HG03280 (cell line): ENCODE measurements around the gene RSRC1.
"Not testable (repeated sequence)": the region's sequence is repeated elsewhere in the genome, so short reads cannot be mapped to it uniquely, and the experiment has no call there.

Experiments used
- ATAC-seq: cut with Tn5 transposase; IDR thresholded peaks from one replicate; pipeline ENCODE4 v1.9.1; 2021; ENCODE audit warnings: mild to moderate bottlenecking, moderate library complexity; ENCODE audit not compliant: unreplicated experiment

The RSRC1 gene

DNA sequence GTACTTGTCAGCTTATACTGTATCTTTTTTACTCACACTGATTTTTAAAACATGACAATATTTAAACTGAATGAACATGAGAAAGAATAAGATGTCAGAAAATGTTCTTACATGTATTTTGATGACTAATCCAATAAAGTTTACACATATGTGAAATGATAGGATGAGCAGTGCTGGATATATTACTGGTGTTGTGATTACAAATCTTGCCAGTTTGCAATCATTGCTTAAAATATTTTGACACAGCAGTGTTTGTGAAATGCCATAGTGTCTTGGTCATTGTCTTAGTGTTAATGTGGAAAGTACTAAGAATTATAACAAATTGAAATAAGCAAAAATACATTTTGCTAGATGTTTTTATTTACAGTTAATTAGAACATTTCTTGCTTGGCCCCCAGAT lies 342.4 kb downstream of the RSRC1 start:
- no peak for ATAC-seq

DNA sequence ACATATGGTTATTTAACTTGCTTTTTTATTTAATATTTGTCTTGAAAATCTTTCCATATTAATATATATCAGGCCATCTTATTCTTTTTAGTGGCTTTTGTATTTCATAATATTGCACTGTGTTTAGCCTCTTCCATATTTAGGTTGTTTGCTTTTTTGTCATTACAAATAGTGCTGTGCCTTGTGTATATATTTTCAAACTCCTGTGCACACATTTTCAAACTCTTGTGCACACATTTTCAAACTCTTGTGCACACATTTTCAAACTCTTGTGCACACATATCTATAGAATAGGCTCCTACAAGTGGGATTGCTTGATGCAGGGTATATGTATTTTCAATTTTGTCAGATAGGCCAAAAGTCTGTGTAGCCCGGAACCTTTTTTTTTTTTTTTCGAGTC lies 343.1 kb downstream of the RSRC1 start:
- ATAC-seq = no peak

- no peak for ATAC-seq
Observed at GRCh38 chr3:158453865-158454264, 344.0 kb downstream of the RSRC1 start.

GRCh38 chr3:158455406-158455805 lies 345.5 kb downstream of the RSRC1 start:
- no peak for ATAC-seq

GRCh38 chr3:158456114-158456513 lies 346.2 kb downstream of the RSRC1 start:
- no peak for ATAC-seq

DNA sequence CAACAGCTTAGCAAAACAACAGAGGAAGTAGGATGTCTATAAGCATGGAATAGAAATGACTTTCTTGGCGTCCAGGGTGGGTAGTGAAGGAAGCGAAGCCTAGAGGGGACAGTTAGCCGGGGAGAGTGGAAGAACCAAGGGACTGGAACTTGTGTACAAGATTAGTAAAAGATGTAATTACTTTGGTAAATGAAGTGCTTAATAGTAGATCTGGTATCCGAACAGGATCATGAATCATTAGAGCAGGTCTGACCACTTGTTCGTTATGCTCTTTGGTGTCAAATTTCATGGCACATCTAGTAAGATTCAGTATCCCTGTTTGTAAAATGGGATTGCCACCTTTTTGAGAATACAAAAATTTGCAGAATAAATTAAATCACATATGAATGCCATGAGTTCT lies 348.6 kb downstream of the RSRC1 start:
- no peak for ATAC-seq

GRCh38 chr3:158460926-158461325 lies 351.0 kb downstream of the RSRC1 start:
- ATAC-seq = no peak

GRCh38 chr3:158463556-158463955 lies 353.7 kb downstream of the RSRC1 start:
- no peak for ATAC-seq

DNA sequence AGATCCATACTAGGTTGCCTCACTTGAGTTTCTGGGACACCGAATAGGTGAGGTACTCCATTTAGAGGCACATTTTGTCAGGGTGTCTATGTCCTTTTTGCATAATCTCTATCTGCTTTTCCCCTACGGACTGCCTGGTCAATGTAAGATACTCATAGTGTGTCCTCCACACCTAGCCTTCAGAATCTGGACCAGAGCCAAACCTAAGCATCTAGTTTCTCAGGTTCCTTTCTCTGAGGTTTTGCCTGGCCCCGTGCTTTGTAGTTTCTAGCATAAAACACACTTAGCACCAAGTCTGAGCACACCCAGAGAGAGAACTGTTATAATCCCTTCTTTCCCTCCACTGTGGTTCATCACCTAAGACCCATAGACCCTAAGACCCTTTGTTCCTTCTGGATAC lies 355.2 kb downstream of the RSRC1 start:
- ATAC-seq = no peak

DNA sequence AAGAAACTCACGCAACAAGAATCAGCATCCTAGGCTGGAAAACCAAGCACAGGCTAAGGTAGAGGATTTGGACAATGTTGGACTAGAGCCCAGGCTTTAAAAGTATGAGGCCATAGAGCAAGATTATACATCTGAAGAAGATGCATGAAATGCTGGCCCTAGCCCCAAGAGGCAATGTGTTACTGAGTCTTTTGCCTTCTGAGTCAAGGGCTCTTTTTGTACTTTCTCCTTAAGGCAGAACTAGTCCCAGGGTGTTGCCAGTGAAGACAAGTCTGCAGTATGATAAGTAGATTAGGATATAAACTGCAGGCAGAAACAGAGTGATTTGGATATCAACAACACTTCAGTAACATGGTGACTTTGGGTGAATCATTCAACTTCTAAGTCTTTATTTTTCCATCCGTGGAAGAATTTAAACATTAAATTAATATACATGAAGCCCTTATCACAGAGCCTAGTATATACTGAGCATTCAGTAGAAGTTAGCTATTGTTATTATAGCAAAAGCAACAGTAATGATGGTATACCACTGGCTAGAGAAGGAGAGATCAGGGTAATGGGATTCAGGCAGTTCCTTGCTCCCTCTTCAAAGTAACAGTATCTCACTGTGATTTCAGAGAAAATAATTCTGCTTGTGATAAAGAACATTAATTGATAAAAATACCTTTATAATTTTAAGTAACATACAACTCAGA lies 361.2 kb downstream of the RSRC1 start:
- no peak for ATAC-seq

GRCh38 chr3:158471639-158472294 lies 361.9 kb downstream of the RSRC1 start:
- ATAC-seq = no peak

DNA sequence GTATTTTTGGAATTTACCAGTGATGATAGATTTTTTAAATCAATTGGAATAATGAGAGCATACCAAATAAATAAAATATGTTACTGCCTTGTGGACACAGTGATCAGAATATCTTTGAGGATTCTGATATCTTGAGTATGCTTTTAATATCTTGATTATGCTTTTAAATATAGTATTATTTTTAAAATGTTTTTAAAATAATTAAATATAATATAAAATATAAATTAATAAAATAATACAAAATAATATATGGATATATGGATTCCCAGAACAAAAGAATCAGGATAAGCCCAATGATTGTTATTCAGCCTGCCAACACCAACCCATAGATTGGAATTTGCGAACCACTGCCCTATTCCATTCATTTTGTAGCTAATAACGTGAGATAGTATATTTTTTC lies 369.2 kb downstream of the RSRC1 start:
- ATAC-seq = no peak

GRCh38 chr3:158483701-158484235 lies 373.9 kb downstream of the RSRC1 start:
- no peak for ATAC-seq

- ATAC-seq = no peak
Observed at GRCh38 chr3:158486200-158486599, 376.3 kb downstream of the RSRC1 start.

DNA sequence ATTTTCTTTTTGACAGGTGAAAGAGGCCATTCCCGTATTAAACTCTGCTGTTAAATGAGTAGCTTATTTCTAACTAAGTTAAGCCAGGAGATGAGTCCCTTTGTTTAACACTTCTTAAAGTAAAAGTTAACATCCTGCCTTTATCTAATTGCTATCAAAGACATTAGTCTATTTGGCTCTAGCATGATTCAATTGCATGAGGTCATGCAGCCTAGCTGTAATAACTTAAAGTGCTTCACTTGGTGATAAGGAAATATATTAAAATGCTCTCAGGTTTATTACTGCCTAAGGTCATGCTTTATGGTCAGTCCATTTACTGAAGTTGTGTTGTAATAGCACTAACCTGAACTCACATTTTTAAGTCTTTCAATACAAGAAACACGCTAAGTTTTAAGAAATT lies 378.8 kb downstream of the RSRC1 start:
- ATAC-seq = no peak

DNA sequence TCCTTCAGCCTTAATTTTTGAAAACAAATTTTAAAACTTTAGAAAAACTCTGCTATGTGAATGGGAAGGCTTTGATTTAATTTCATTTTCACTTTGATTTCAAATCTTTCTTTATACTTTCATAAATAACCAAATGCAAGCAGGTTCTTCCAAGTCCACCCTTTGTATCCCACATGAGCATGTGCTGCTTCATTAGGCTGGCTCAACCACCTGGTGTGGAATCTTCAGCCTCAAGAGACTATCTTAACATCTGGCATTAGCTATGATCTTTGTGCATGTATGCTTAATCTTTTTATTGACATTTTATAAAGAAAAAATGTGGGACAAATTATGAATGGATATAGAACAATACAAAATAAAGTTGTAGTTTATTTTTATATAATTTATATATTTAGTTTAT lies 379.3 kb downstream of the RSRC1 start:
- ATAC-seq = no peak

GRCh38 chr3:158491968-158492367 lies 382.1 kb downstream of the RSRC1 start:
- ATAC-seq = no peak

- ATAC-seq = no peak
Observed at GRCh38 chr3:158492685-158493084, 382.8 kb downstream of the RSRC1 start.

DNA sequence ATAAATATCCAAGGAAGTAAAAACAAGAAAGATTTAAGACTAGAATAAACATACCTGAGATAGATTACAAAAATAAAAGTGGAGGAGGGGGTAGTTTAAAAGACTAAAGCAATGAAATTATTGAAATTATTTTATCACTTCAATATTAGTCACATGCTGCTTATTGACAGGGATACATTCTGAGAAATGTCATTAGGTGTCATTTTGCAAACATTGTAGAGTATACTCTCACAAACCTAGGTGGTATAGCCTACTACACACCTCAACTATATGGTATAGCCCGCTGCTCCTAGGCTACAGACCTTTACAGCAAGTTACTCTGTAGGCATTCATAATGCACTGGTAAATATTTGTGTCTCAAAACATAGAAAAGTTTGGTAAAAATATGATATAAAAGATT lies 384.0 kb downstream of the RSRC1 start:
- no peak for ATAC-seq

DNA sequence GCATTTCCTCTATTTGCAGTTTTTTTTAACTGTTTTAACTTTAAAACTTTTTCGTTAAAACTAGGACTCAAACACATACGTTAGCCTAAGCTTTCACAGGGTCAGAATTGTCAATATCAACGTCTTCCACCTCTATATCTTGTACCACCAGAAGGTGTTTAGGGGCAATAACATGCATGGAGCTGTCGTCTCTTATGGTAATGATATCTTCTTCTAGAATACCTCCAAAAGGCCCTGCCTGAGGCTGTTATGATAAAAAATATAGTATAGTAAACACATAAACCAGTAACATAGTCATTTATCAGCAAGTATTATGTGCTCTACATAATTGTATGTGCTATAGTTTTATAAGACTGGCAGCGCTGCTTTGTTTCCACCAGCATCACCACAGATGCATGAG lies 384.8 kb downstream of the RSRC1 start:
- no peak for ATAC-seq

GRCh38 chr3:158495398-158495902 lies 385.6 kb downstream of the RSRC1 start:
- not testable (repeated sequence) for ATAC-seq

- no peak for ATAC-seq
Observed at GRCh38 chr3:158505117-158505516, 395.2 kb downstream of the RSRC1 start.
